AG04449 (cell line): ENCODE data around the gene FOXI2.

Experiments used
- CTCF ChIA-PET: fragments of 350-600 bp; formaldehyde crosslinking; extraction: SDS; loops from one replicate; lab custom pipeline; 2021; ENCODE audit warnings: antibody characterized with exemption; lab: Yijun Ruan, JAX
- POLR2A ChIA-PET: fragments of 400-600, 350-600 bp; formaldehyde crosslinking; extraction: SDS; loops from one replicate; lab custom pipeline; 2020; ENCODE audit warnings: antibody characterized with exemption, inconsistent platforms; lab: Yijun Ruan, JAX
- DNase-seq: peaks from one replicate; pipeline ENCODE4 v3.0.0-alpha.2; 2010; ENCODE audit warnings: low read depth, low spot score
- H3K4me3 ChIP-seq: 2 replicates; pipeline ENCODE4 v1.5.1; 2011; ENCODE audit warnings: low read depth, mild to moderate bottlenecking, control low read depth, low read length
- TF ChIP-seq, protein P1 (sequence below): IDR thresholded peaks from one replicate; pipeline ENCODE4 v1.5.1; 2011; ENCODE audit warnings: mild to moderate bottlenecking, moderate library complexity, low read length, control low read depth, inconsistent platforms; ENCODE audit not compliant: insufficient read depth; ENCODE audit errors: missing control alignments

The FOXI2 gene

DNA sequence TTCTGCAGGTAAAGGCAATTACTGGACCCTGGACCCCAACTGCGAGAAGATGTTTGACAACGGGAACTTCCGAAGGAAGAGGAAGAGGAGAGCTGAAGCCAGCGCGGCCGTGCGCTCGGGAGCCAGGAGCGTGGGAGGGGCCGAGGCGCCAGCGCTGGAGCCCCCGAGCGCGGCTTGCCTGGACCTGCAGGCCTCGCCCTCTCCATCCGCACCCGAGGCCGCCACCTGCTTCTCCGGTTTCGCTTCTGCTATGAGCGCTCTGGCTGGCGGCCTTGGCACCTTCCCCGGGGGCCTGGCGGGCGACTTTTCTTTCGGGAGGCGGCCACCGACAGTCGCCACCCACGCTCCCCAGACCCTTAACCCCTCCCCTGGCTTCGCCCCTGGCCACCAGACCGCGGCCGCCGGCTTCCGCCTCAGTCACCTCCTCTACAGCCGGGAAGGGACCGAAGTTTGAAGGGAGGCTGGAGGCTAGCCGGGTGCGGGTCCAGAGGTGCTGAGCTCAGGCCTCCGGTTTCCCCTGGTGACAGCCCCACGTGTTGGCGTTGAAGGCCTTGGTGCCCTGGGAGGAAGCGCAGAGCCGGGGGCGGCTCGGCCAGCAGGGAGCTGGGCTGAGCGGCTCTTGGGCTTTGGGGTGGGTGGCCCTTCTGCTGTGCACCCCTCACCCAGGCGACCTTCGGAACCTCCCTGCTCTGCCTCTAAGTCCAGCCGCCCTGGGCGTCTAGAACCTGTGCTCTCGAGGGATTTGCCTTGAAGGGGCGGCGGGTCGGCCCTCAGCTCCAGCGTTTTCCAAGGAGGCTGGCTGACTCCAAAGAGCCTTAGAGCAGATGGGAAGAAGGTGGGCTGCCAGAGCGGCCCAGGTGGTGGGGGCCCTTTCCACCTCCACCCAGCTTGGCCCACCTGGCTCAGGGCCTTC lies 1.8 kb downstream of the FOXI2 start:
- no peak overlapping the region for H3K4me3 ChIP-seq
- no peak for DNase-seq
- TF ChIP-seq, protein P1, sequence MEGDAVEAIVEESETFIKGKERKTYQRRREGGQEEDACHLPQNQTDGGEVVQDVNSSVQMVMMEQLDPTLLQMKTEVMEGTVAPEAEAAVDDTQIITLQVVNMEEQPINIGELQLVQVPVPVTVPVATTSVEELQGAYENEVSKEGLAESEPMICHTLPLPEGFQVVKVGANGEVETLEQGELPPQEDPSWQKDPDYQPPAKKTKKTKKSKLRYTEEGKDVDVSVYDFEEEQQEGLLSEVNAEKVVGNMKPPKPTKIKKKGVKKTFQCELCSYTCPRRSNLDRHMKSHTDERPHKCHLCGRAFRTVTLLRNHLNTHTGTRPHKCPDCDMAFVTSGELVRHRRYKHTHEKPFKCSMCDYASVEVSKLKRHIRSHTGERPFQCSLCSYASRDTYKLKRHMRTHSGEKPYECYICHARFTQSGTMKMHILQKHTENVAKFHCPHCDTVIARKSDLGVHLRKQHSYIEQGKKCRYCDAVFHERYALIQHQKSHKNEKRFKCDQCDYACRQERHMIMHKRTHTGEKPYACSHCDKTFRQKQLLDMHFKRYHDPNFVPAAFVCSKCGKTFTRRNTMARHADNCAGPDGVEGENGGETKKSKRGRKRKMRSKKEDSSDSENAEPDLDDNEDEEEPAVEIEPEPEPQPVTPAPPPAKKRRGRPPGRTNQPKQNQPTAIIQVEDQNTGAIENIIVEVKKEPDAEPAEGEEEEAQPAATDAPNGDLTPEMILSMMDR: no peak
- ChIA-PET POLR2A (no interaction called here), CTCF (no interaction called here)

DNA sequence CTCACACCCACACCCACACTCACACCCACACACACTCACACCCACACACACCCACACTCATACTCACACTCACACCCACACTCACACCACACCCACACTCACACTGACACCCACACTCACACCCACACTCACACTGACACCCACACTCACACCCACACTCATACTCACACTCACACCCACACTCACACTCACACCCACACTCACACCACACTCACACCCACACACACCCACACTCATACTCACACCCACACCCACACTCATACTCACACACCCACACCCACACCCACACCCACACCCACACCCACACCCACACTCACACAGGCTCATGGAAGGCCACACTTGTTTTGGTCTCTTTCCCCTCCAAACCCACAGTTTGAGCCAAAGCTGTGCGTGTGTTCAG lies 2.9 kb downstream of the FOXI2 start:
- TF ChIP-seq, protein P1: no peak
- H3K4me3 ChIP-seq: no peak overlapping the region
- DNase-seq: no peak
- ChIA-PET POLR2A (no interaction called here), CTCF (no interaction called here)

DNA sequence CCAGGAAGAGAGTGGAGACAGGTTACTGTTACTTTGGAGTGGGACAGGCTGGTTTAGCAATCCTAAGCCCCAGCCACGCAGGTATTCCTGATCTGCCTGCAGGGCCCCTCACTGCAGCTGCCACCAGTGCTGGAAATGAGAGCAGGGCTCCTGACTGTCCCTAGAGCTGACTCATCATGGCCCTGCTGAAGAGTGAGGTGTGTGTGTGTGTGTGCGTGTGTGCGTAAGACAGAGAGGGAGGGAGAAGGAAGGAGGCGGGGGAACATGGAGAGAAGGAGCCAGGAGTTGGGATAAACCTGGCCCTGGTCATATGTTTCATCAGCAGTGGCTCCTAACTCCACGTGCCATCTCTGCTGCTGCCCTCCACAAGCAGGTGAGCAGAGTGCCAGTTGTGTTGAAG lies 3.6 kb downstream of the FOXI2 start:
- ChIA-PET POLR2A (no interaction called here), CTCF (no interaction called here)
- no peak for DNase-seq
- no peak overlapping the region for H3K4me3 ChIP-seq
- TF ChIP-seq, protein P1: no peak

DNA sequence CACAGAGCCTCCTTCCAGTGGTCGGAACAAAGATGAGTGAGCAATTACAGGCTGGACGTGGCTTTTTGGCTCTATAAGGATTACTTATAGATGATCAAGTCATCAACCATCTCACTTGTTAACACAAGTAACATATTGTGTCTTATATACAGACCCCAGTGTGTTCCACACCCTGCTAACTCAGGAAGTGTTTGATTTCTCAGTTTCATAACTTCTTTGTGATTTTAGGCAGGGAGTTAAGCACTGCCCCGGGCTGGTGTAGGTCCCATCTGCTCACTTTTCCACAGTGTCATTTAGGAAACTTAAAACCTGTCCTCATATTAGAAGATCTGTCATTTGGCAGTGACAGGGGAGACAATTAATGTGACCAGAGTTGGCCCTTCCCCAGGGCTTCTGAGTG lies 6.2 kb downstream of the FOXI2 start:
- ChIA-PET CTCF (no interaction called here), POLR2A (no interaction called here)
- TF ChIP-seq, protein P1: no peak
- no peak overlapping the region for H3K4me3 ChIP-seq
- no peak for DNase-seq

DNA sequence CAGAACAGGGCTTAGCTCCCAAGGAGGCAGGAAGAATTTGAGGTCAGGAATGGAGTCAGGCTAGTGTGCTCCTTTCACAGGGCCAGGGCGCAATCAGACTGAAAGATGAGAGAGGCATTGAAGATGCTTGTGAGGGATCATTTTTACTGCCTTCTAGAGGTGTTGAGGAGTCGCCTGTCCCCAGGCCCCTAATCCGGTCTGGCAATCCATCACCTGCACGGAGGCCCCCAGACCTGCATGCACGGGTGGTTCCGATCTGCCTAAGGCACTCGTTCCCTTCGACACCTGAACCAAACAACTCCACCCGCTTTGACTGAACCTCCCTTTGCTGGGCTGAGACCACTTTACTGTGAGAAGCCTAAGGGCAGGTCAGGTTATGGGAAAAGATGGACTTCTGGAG lies 8.0 kb downstream of the FOXI2 start:
- CTCF ChIA-PET: no interaction called here
- H3K4me3 ChIP-seq: no peak overlapping the region
- POLR2A ChIA-PET: no interaction called here
- TF ChIP-seq, protein P1: no peak
- no peak for DNase-seq

DNA sequence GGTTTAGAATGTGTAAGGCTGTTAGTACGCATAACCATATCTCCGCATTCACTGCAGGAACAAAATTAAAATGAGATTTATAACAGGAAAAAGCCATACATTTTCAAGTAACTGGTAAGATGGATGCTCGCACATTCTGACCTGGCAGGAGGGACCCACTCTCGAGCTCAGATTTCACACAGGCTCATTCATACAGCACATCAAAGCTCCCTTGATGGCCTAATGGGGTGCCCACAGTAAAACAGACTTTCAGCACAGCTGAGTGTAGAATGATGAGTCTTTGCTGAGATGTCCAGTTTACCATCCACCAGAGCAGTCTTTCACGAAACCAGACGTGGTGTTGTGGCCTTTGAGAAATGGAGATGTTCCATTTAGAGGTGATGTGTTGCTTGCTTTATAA lies 8.9 kb downstream of the FOXI2 start:
- TF ChIP-seq, protein P1: no peak
- ChIA-PET POLR2A (no interaction called here), CTCF (no interaction called here)
- no peak for DNase-seq
- H3K4me3 ChIP-seq: no peak overlapping the region
